ENCODE results near the gene IL3.
A peak's percentile ranks its signal among the peaks of the same experiment; 100 is the strongest.

Gene IL3

GRCh38 chr5:132057498-132058255, 2.8 kb upstream of the IL3 start:
- DNase-seq, result peak; percentile 1

GRCh38 chr5:132058646-132059042, 1.8 kb upstream of the IL3 start:
- DNase-seq, result peak; percentile 1

GRCh38 chr5:132059043-132059695, 1.3 kb upstream of the IL3 start:
- peak; percentile 35 for DNase-seq

GRCh38 chr5:132059696-132060500, 557 bp upstream of the IL3 start:
- DNase-seq, result peak; percentile 1

GRCh38 chr5:132063090-132063911, 2.8 kb downstream of the IL3 start:
- peak; percentile 85 for DNase-seq

GRCh38 chr5:132064140-132064539, 3.7 kb downstream of the IL3 start:
- DNase-seq, result peak; percentile 1

DNA sequence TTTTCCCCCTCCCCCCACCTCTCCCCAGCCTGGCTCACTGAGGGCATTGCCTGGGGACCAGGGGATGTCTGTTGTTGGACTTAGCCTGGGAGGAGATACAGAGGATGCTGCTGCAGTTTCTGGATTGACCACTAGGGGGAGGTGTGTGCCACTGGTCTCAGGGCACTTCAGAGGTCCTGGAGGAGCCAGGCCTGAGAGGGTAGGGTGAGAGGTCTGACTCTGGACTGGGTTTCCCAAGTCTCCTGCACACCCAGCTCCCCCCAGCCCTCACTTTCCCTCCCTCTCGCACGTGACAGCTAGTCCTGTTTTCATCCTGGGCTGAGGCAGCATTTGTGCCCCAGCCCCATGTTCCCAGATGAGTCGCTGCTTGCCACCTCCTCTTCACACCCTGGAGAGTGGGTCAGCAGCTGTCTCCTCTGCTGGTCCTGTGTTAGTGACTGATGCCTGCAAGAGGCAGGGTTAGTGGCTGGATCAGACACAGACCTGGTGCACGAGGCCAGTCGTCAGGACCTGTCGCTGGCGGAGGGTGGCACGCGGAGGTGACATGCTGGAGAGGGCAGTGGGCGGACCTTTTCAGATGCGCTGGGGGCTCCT, 4.4 kb downstream of the IL3 start:
- peak; percentile 83 for DNase-seq

- peak; percentile 61 for DNase-seq
These were observed 5.0 kb downstream of the IL3 start for GRCh38 chr5:132065351-132065937.

DNA sequence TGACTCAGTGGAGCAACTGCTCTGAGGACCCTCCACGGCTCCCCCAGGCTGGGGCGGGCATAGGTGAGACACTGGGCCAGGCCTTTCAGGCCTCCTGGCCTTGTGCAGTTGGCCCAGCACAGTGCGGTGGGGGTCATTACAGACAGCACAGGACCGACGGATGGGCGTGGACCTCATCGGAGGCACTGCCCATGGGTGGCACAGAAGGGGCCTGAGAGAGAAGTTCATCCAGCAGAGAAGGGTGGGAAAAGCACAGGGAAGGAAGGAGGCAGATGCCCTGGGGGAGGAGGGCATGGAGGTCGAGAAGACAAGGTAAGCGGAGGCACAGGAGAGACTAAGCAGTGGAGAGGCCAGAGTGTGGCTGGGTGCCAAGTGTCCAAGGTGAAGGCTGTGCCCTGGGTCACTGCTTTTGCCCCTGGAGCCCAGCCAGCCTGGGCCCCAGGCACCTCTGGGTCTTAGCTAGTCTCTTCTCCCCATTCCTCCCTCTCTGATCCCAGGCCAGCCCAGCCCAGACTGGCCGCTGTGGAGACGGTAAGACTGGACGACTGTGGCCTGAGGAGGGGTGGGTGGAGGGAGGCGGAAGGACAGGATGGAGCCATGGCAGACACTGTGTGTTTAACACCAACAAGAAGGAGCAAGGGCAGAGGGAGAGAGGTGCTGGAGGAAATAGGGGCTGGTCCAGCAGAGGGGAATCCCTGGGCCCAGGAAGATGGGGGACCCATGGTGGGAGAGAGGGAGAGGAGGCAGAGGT, 5.7 kb downstream of the IL3 start:
- DNase-seq, result no peak

DNA sequence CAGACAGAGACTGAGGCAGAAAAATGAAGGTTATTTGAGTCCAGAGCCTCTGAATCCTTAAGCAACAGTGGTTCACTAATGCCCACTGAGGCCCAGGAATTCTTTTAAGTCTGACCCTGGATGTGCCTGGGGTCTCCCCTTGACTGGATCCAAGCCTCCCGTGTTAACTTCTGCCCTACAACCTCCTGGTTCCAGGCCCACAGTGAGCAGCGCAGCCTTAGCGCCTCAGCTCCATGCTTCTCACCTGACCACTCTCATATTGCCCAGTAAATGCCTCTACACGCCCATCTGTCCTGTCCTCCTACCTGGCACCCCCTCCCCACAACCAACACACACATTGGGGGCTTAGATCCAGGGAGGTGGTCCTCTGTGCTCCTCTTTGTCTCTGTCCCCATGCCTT, 6.4 kb downstream of the IL3 start:
- no peak for DNase-seq

DNA sequence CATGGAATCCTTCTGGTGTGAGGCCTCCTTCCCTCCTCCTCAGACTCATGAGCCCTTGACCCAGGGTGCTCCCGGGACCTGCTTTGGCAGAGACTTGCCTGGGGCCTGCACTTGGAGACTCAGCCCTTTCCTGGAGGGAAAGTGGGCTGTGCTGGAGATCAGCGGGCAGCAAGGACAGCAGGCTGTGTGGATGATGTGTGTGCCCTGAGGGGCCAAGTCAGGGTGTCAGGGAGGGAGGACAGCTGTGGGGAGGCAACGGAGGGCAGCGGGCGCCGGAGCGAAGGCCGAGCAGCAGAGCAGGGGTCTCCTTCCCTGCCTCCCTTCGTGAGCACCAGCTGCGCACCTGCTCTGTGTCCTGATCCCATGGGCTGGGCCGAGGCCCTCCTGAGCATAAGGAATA, 7.0 kb downstream of the IL3 start:
- no peak for DNase-seq

- no peak for DNase-seq
These were observed 7.7 kb downstream of the IL3 start for GRCh38 chr5:132067941-132068808.

- no peak for DNase-seq
These were observed 9.1 kb downstream of the IL3 start for GRCh38 chr5:132069561-132069960.

DNA sequence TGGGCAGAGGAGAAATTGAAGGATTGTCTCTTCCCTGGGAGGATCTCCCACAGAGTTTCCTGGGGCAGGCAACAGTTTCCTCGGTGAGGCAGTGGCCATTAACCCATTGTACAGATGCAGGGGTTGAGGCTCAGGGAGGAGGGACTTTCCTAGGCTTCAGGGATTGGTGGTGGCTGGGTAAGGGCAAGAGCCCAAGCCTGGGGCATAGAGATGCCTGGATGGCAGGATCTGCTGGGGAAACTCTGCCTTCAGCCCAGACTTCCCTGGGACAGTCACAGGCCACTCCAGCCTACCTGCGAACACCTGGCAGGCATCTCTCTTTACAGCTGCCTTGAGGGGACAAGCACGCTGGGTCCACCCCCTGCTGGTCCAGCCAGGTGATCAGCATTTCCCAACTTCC, 9.5 kb downstream of the IL3 start:
- no peak for DNase-seq

DNA sequence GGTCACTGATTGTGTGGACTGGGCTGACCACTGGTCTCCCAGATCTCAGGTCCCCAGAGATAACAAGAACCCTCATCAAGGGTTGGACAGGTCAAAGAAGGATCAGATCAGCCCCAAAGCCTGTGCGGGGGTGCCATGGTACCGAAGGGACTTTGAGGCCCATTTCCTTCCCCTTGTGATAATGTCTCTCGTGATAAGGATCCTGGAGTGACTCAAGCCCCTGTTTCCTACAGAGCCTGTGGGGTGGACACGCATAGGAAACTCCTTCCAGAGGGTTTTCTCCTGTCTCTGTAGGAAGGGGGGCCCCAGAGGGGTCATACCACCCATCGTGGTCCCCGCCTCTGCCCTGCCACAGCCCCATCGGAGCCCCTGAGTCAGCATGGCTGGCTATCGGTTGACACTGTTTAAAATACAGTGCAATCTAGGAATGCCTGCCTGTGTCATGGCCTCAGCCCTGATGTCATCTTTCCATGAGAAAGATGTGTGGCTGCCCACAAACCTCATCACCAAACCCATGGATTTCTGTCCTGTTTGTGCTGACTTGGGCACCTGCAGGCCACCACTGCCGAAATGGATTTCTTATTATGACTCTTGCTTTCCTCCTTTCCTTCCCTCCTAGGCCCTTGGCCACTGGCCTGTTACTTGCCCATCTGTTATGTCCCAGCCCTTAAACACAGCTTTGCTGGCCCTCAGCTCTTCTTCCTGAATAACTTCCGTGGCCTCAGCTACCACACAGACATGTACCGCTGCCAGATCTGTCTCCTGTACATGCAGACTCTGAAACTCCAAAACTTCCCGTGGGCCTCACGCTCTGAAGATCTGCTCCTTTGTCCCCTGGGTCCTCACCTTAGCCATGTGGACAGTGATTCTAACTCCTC, 10.2 kb downstream of the IL3 start:
- DNase-seq, result peak; percentile 72

- no peak for DNase-seq
These were observed 10.9 kb downstream of the IL3 start for GRCh38 chr5:132071338-132071707.

DNA sequence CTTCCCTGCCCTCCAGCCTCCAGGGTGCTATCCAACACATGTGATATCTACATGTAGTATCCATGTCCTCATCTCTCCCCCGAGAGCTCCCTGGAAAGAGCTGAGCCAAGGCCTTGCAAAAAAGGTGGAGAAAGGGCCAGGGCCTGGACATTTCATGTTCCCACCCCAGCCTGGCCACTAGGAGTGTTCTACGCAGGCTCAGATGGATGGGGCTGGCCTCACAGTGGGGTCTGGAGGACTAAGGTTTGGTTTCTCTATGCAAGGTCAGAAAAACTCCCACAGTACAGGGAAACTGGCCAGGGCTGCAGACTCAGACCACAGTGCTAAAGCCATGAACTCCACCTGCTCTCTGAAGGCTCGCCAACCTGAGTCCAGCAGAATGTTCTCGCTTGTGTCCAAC, 11.6 kb downstream of the IL3 start:
- no peak for DNase-seq

- DNase-seq, result no peak
These were observed 12.1 kb downstream of the IL3 start for GRCh38 chr5:132072528-132072927.
